ENCODE data around the gene C2CD4B. TPM values are rescaled to one million over a fixed set of nuclear protein-coding genes. Genes with fewer than 3 reads are reported as not detected.
A peak's percentile ranks its signal among the peaks of the same experiment; 100 is the strongest.

Gene C2CD4B
- total RNA-seq, 4 donors from 2014 or later, result 0.15 to 0.95 (median 0.43) TPM

DNA sequence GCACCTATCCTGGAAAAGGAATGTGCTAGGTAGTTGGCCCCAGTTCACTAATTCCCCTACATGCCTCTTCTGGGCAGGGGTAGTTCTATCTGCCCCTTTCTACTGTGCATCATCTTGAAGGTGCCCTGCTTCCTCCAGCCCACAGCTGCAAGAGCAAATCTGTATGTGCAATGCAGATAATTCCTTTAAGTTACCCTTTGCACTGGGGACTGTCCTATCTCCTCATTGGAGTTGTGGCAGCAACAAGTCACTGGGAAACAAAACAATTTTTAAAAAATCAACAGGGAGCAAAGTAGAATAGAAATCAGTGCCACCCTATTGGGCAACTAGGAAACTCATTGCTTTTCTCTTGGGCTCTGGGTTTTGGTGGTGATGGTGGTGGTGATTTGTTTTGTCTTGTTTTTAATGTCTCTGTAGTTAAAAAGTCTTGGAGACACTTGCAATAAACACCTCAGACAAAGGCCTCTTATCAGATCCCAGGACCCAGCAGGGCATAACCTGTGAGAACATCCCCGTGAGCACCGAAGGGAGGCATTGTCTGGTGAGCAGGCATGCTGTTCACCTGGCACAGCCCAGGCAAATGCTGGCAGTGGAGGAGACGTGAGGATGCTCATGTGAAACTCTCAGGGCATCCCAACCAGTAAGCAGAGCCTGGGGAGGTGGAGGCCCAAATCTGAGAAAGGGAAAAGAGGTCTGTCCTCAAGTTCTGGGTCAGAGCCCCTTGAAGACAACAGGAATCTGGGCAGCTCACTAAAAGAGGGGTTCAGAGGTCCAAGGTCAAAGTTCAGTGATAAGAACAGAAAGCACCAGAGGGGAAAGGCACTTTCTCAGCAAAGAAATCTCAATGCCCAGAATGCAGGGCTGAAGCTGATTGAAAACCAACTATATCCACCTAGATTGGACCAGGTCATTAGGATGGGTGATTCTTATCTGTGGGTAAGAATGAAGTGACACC is 27.9 kb downstream of the C2CD4B start:
- Histone ChIP-seq H3K4me1 (peaks cover 0 to 5% (median 0%) of the 10 kb centered on the region in 3 donors), H3K9me3 (no peaks in the 10 kb centered on the region), H3K27ac (no peak overlapping the region), H3K4me3 (no peak overlapping the region), H3K27me3 (no peaks in the 10 kb centered on the region), H3K36me3 (no peaks in the 10 kb centered on the region)
- no peak for DNase-seq
- TF ChIP-seq, protein P1, sequence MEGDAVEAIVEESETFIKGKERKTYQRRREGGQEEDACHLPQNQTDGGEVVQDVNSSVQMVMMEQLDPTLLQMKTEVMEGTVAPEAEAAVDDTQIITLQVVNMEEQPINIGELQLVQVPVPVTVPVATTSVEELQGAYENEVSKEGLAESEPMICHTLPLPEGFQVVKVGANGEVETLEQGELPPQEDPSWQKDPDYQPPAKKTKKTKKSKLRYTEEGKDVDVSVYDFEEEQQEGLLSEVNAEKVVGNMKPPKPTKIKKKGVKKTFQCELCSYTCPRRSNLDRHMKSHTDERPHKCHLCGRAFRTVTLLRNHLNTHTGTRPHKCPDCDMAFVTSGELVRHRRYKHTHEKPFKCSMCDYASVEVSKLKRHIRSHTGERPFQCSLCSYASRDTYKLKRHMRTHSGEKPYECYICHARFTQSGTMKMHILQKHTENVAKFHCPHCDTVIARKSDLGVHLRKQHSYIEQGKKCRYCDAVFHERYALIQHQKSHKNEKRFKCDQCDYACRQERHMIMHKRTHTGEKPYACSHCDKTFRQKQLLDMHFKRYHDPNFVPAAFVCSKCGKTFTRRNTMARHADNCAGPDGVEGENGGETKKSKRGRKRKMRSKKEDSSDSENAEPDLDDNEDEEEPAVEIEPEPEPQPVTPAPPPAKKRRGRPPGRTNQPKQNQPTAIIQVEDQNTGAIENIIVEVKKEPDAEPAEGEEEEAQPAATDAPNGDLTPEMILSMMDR (IDR thresholded peaks at IDR 0.05), result no peak
- TF ChIP-seq POLR2A (IDR thresholded peaks at IDR 0.05), result no peak
- intact Hi-C loops (cut with DNase I), result no loop called here
- 40% methylated on average over 1 of the region's 3 CpGs; no CpG with 5 or more reads in 1 of the 2 donors for WGBS, 2 donors

DNA sequence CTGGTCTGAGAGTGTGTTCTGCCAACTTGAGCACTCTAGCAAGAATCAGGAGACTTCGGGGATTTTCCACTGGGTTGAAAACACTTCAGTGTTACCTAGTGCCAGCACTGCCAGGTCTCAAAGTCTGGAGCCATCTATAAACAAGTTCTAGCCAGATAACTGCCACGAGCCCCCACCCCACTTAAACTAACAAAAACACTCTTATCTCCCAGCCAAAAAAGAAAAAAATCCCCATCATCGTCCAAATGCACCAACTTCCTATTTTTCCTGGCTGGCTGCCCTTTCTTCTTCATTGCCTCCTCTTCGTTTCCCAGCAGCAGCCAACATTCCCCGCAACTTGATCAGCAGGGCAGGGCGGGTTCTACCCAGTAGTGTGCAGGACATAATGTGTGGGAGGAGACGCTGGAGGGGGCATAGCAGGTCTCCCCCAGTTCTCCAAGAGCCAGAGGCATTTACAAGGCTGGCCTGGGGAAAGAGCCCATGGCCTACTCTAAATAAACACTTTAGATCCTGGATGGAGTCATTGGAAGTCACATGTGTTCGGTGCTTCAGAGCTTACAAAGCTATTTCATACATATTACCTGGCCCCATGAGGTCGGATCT is 29.5 kb downstream of the C2CD4B start:
- no peaks in the 10 kb centered on the region for H3K27me3 ChIP-seq
- H3K9me3 ChIP-seq, result no peaks in the 10 kb centered on the region
- no peaks in the 10 kb centered on the region for H3K36me3 ChIP-seq
- DNase-seq, result no peak
- no peak overlapping the region for H3K4me3 ChIP-seq
- H3K4me1 ChIP-seq, result peaks cover 0 to 5% (median 0%) of the 10 kb centered on the region in 3 donors
- TF ChIP-seq, protein P1 (IDR thresholded peaks at IDR 0.05), result no peak
- TF ChIP-seq POLR2A (IDR thresholded peaks at IDR 0.05), result no peak
- intact Hi-C loops (cut with DNase I), result no loop called here
- 29 to 30% methylated on average over 8 to 9 of the region's 9 CpGs for WGBS, 2 donors
- H3K27ac ChIP-seq, result peak overlapping the region in 1 of 4 donors; percentile 1

DNA sequence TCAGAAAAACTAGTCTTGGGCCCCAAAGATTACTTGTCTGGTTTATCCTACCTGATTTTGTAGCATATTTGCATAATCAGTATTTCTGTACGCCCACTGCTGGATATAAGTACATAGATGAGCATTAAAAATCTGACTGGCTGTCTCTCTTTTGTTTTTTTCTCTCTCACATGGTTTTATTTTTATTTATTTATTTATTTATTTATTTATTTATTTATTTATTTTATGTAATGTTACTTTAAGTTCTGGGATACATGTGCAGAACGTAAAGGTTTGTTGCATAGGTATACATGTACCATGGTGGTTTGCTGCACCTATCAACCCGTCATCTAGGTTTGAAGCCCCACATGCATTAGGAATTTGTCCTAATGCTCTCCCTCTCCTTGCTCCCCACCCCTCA is 31.9 kb downstream of the C2CD4B start:
- H3K4me1 ChIP-seq, result peaks cover 0 to 5% (median 0%) of the 10 kb centered on the region in 3 donors
- no peaks in the 10 kb centered on the region for H3K9me3 ChIP-seq
- no peak overlapping the region for H3K27ac ChIP-seq
- WGBS, 2 donors, result 87 to 92% methylated on average over 3 of the region's 3 CpGs
- TF ChIP-seq POLR2A (IDR thresholded peaks at IDR 0.05), result no peak
- TF ChIP-seq, protein P1 (IDR thresholded peaks at IDR 0.05), result no peak
- H3K36me3 ChIP-seq, result no peaks in the 10 kb centered on the region
- intact Hi-C loops (cut with DNase I), result no loop called here
- H3K4me3 ChIP-seq, result no peak overlapping the region
- H3K27me3 ChIP-seq, result no peaks in the 10 kb centered on the region
- DNase-seq, result no peak

DNA sequence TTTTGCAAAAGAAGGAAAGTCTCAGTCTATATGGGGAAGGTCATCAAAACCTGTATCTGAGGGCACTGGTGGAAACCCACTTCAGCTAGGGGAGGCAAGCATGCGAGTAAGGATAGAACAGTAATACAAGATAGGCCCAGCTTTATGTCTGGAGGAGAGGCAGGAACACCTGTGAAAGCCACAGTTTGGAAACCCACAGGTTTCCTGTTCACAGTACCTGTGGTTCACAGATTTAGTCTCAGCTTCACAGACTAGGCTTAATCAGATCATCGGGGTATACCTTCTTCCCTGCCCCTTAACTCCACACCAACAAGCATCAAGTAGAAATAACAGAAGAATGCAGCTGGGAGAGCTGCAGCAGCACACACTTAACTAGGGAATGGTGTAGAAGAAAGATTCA is 36.2 kb downstream of the C2CD4B start:
- no peak overlapping the region for H3K27ac ChIP-seq
- no peak for DNase-seq
- H3K4me1 ChIP-seq, result peaks cover 0 to 6% (median 0%) of the 10 kb centered on the region in 3 donors
- no peaks in the 10 kb centered on the region for H3K9me3 ChIP-seq
- TF ChIP-seq POLR2A (IDR thresholded peaks at IDR 0.05), result no peak
- TF ChIP-seq, protein P1 (IDR thresholded peaks at IDR 0.05), result no peak
- WGBS, 2 donors, result 63 to 79% methylated on average over 2 of the region's 2 CpGs
- intact Hi-C loops (cut with DNase I), result no loop called here
- H3K27me3 ChIP-seq, result no peaks in the 10 kb centered on the region
- no peak overlapping the region for H3K4me3 ChIP-seq
- no peaks in the 10 kb centered on the region for H3K36me3 ChIP-seq

DNA sequence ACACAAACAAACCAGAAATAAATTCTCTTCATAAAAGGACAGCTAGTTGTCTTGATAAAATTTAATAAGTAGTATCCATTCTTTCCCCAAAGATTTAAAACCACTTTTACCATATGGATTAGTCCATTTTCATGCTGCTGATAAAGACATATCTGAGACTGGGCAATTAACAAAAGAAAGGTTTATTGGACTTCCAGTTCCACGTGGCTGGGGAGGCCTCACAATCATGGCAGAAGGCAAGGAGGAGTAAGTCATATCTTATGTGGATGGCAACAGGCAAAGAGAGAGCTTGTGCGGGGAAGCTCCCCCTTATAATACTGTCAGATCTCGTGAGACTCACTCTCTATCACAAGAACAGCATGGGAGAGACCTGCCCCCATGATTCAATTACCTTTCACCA is 38.7 kb downstream of the C2CD4B start:
- Histone ChIP-seq H3K9me3 (no peaks in the 10 kb centered on the region), H3K36me3 (no peaks in the 10 kb centered on the region), H3K4me3 (no peak overlapping the region), H3K4me1 (peaks cover 0 to 6% (median 0%) of the 10 kb centered on the region in 3 donors), H3K27ac (no peak overlapping the region), H3K27me3 (no peaks in the 10 kb centered on the region)
- 65 to 67% methylated on average over 3 of the region's 3 CpGs for WGBS, 2 donors
- TF ChIP-seq, protein P1 (IDR thresholded peaks at IDR 0.05), result no peak
- no peak for TF ChIP-seq POLR2A (IDR thresholded peaks at IDR 0.05)
- intact Hi-C loops (cut with DNase I), result no loop called here
- DNase-seq, result no peak
